Spleen (tissue), 11 donors: ENCODE measurements around the gene SORBS2. TPM values are rescaled to one million over a fixed set of nuclear protein-coding genes. Genes with fewer than 3 reads are reported as not detected.

Experiments used
- DNase-seq: peaks from one replicate; pipeline ENCODE4 v3.0.0-alpha.2; 2020
- H3K27ac ChIP-seq, 8 donors: fragments of 200-600 bp; sonication (generic) in 7 of 8; 1 replicate in 4 of 8; 2 replicates in 4 of 8; pipeline versions ENCODE4 v1.5.0 to v1.8.0; 2016 to 2021; ENCODE audit warnings: inconsistent platforms in 4 of 8, mild to moderate bottlenecking in 4 of 8, moderate library complexity in 1 of 8
- H3K27me3 ChIP-seq, 7 donors: fragments of 200-600 bp; sonication (generic) in 6 of 7; replicated peaks in 1 of 7; 1 replicate in 4 of 7; 2 replicates in 3 of 7; pipeline versions ENCODE4 v1.5.0 to v1.8.0; 2016 to 2021; ENCODE audit warnings: inconsistent platforms in 3 of 7, mild to moderate bottlenecking in 1 of 7
- H3K36me3 ChIP-seq, 6 donors: fragments of 200-600 bp; sonication (generic) in 5 of 6; 1 replicate in 4 of 6; 2 replicates in 2 of 6; pipeline versions ENCODE4 v1.5.0 to v1.8.0; 2016 to 2021; ENCODE audit warnings: inconsistent platforms in 2 of 6
- H3K4me1 ChIP-seq, 6 donors: fragments of 200-600 bp; sonication (generic) in 5 of 6; 1 replicate in 3 of 6; 2 replicates in 3 of 6; pipeline versions ENCODE4 v1.5.0 to v1.8.0; 2016 to 2021; ENCODE audit warnings: inconsistent platforms in 3 of 6
- H3K4me3 ChIP-seq, 8 donors: fragments of 200-600 bp; sonication (generic) in 7 of 8; 1 replicate in 4 of 8; 2 replicates in 4 of 8; pipeline versions ENCODE4 v1.5.0 to v1.8.0; 2016 to 2021; ENCODE audit warnings: inconsistent platforms in 4 of 8, mild to moderate bottlenecking in 4 of 8, moderate library complexity in 2 of 8
- H3K9me3 ChIP-seq, 8 donors: fragments of 200-600 bp; sonication (generic) in 7 of 8; 1 replicate in 4 of 8; 2 replicates in 4 of 8; pipeline versions ENCODE4 v1.5.0 to v1.8.0; 2016 to 2021; ENCODE audit warnings: inconsistent platforms in 4 of 8
- POLR2A ChIP-seq, 3 donors: fragments of 450-650 bp; IDR thresholded peaks; one replicate each; pipeline ENCODE4 v1.5.1; 2017; ENCODE audit warnings: antibody characterized with exemption in 3 of 3, mild to moderate bottlenecking in 1 of 3
- POLR2AphosphoS5 ChIP-seq, 3 donors: sonication (generic); formaldehyde crosslinking; IDR thresholded peaks; one replicate each; pipeline ENCODE4 v1.5.1; 2017; ENCODE audit warnings: antibody characterized with exemption in 3 of 3
- WGBS, 5 donors: extraction: QIAGEN DNeasy Blood & Tissue Kit in 3 of 5; methylation state at CpG; one replicate each; pipeline versions ENCODE4 v1.1.5 to v1.1.7; 2013 to 2018; 5-methylcytosine and 5-hydroxymethylcytosine counted together
- intact Hi-C: fragments of 100-400 bp; cut with DNase I; formaldehyde crosslinking; loops from one replicate; pipeline ENCODE4 v1.15.0; 2023; ENCODE audit warnings: low total_unique reads
- polyA plus RNA-seq, 3 donors: library from polyadenylated mRNA; stranded (reverse); fragments of 200-250 nt; gene quantifications; one replicate each; pipeline ENCODE4 v1.2.1, GENCODE V29; 2013
- total RNA-seq, 7 donors: library from RNA; depleted of rRNA in 3 of 7; stranded (reverse); fragments of >200 nt in 3 of 7; fragmentation: NEBNext Ultra II Directional in 4 of 7; extraction: Animal tissue kit (Norgen Biotek cat#: 25700) in 4 of 7; gene quantifications; one replicate each; pipeline versions ENCODE4 v1.1.0 to v1.2.1, GENCODE V29; 2016 to 2021
- TF ChIP-seq, protein P1 (sequence below), 11 experiments: fragments of 200-600 bp in 7 of 11; fragments of 450-650 bp in 4 of 11; sonication (generic) in 4 of 11; IDR thresholded peaks in 8 of 11; conservative IDR thresholded peaks in 3 of 11; 1 replicate in 7 of 11; 2 replicates in 4 of 11; pipeline versions ENCODE4 v1.4.0 to v1.8.0; 2016 to 2021; ENCODE audit warnings: antibody characterized with exemption in 11 of 11, inconsistent platforms in 4 of 11, mild to moderate bottlenecking in 1 of 11
- donor health status: healthy with polysubstance abuse.
- donor health status: DM: no; HTN: no; CAD: no; lungs with moderate emphysema.
- donor health status: DM: no; HTN: no; CAD: no.
- donor health status: Bipolar disorder and iron deficiency.
- donor health status: healthy.
- donor health status: DM: no; HTN: no; CAD: no.
- donor health status: DM: yes; HTN: yes; CAD: no.

Gene SORBS2
- total and polyA plus RNA-seq, 10 donors = 5.9 to 128 (median 84.8) TPM

DNA sequence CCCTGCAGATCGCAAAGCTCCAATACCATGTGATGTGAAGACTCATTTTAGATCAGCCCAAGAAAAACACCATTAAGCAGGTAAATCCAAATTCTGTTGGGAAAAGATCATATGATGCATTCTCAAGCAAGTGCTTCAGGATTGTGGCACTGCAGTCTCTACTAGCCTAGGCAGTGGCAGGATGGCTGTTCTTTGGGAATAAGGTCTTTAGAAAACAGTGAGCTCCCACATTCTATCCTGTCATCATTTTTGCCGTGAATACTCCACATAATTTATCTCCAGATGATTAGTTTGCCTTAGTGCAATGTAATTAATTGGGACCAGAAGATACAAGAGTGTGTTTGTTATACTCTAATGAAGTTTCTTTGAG, 18.9 kb downstream of the SORBS2 start:
- WGBS, 5 donors = 79 to 92% (median 86%) methylated on average over 2 of the region's 2 CpGs
- Histone ChIP-seq H3K4me1 (peaks cover 0 to 9% (median 0%) of the 10 kb centered on the region in 6 donors), H3K9me3 (no peaks in the 10 kb centered on the region), H3K27me3 (no peaks in the 10 kb centered on the region), H3K4me3 (no peak overlapping the region), H3K36me3 (no peaks in the 10 kb centered on the region), H3K27ac (peak overlapping the region in 2 of 8 donors; percentile 21 to 22)
- TF ChIP-seq POLR2AphosphoS5 (IDR thresholded peaks at IDR 0.05) (no peak), POLR2A (IDR thresholded peaks at IDR 0.05) (no peak)
- TF ChIP-seq, protein P1, sequence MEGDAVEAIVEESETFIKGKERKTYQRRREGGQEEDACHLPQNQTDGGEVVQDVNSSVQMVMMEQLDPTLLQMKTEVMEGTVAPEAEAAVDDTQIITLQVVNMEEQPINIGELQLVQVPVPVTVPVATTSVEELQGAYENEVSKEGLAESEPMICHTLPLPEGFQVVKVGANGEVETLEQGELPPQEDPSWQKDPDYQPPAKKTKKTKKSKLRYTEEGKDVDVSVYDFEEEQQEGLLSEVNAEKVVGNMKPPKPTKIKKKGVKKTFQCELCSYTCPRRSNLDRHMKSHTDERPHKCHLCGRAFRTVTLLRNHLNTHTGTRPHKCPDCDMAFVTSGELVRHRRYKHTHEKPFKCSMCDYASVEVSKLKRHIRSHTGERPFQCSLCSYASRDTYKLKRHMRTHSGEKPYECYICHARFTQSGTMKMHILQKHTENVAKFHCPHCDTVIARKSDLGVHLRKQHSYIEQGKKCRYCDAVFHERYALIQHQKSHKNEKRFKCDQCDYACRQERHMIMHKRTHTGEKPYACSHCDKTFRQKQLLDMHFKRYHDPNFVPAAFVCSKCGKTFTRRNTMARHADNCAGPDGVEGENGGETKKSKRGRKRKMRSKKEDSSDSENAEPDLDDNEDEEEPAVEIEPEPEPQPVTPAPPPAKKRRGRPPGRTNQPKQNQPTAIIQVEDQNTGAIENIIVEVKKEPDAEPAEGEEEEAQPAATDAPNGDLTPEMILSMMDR (IDR thresholded peaks at IDR 0.05 in 8 of 11, conservative IDR thresholded peaks at IDR 0.05 in 3 of 11) = no peak
- DNase-seq = no peak
- intact Hi-C loops = no loop called here

GRCh38 chr4:185792384-185793115, 19.4 kb downstream of the SORBS2 start:
- Histone ChIP-seq H3K36me3 (no peaks in the 10 kb centered on the region), H3K9me3 (no peaks in the 10 kb centered on the region), H3K27ac (peak overlapping the region in 4 of 8 donors; percentile 13 to 30 (median 22)), H3K4me1 (peaks cover 0 to 9% (median 0%) of the 10 kb centered on the region in 6 donors), H3K27me3 (no peaks in the 10 kb centered on the region), H3K4me3 (no peak overlapping the region)
- 71 to 79% (median 76%) methylated on average over 11 of the region's 11 CpGs for WGBS, 5 donors
- intact Hi-C loops = no loop called here
- no peak for TF ChIP-seq POLR2A (IDR thresholded peaks at IDR 0.05)
- no peak for DNase-seq

DNA sequence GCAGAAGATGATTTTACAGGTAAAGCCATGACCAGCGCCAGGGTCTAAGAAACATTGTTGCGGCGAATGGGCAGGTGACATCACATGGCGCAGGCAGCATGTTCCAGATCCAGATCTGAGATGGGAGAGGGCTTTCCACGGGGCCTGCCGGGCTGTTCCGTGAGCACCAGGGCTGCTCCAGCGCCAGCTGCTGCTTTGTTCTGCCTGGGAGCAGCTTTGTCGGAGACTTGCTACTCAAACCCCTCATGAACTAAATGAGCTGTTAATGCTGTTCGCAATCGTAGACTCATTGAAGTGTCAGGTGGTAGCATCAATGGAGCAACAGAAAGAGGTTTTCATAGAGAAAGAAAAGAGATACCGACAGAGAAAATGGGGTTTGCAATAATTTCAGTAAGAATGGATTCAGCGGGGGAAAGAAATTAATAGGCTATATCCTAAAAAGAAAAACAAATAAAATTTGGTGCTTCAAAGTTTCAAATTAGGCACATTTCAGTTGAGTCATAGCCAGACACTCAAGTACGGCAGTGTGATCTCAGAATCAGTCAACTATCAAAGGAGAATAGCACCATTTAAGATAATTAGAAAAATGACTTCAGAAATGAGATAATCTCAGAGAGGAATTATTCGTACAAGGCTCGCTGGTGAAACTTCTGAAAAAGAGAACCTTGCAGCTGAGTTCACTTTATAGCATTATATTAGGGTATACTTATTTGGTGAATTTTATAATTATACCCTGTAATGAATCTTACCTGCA, 23.9 kb downstream of the SORBS2 start:
- TF ChIP-seq, protein P1 (IDR thresholded peaks at IDR 0.05 in 8 of 11, conservative IDR thresholded peaks at IDR 0.05 in 3 of 11) = no peak
- TF ChIP-seq POLR2A (IDR thresholded peaks at IDR 0.05) (no peak), POLR2AphosphoS5 (IDR thresholded peaks at IDR 0.05) (no peak)
- Histone ChIP-seq H3K36me3 (no peaks in the 10 kb centered on the region), H3K27me3 (no peaks in the 10 kb centered on the region), H3K27ac (no peak overlapping the region), H3K9me3 (no peaks in the 10 kb centered on the region), H3K4me1 (peaks cover 0 to 9% (median 0%) of the 10 kb centered on the region in 6 donors), H3K4me3 (no peak overlapping the region)
- intact Hi-C loops = no loop called here
- no peak for DNase-seq
- 83 to 90% (median 86%) methylated on average over 16 of the region's 16 CpGs for WGBS, 5 donors

DNA sequence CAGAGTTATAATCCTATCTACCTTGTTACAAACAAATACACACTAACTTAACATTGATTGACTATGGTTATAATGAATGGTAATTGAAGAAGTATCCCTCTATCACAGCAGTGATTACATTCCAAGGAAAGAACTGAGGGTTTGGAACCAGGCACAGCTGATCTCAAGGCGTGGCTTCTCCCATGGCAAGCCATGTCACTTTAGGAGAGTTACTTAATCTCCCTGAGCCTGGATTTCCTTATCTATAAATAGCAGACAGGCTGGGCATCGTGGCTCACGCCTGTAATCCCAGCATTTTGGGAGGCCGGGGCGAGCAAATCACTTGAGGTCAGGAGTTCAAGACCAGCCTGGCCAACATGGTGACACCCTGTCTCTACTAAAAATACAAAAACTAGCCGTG, 25.6 kb downstream of the SORBS2 start:
- no peak for DNase-seq
- H3K27ac ChIP-seq = no peak overlapping the region
- H3K36me3 ChIP-seq = no peaks in the 10 kb centered on the region
- no peak overlapping the region for H3K4me3 ChIP-seq
- H3K9me3 ChIP-seq = no peaks in the 10 kb centered on the region
- peaks cover 0 to 13% (median 0%) of the 10 kb centered on the region in 6 donors for H3K4me1 ChIP-seq
- no peaks in the 10 kb centered on the region for H3K27me3 ChIP-seq
- intact Hi-C loops = no loop called here
- TF ChIP-seq POLR2A (IDR thresholded peaks at IDR 0.05) = no peak
- no peak for TF ChIP-seq POLR2AphosphoS5 (IDR thresholded peaks at IDR 0.05)
- TF ChIP-seq, protein P1 (IDR thresholded peaks at IDR 0.05 in 8 of 11, conservative IDR thresholded peaks at IDR 0.05 in 3 of 11) = no peak
- WGBS, 5 donors = 47 to 80% (median 65%) methylated on average over 4 to 6 of the region's 6 CpGs
